HepG2 (cell line): Measurements from ENCODE around the gene OSBPL8.

Experiments used
- EZH2 ChIP-seq: conservative IDR thresholded peaks from 2 replicates; pipeline ENCODE4 v1.6.1; 2012; ENCODE audit warnings: mild to moderate bottlenecking, low read depth, low read length, moderate library complexity
- FOXM1 ChIP-seq: sonication (generic); formaldehyde crosslinking; IDR thresholded peaks from 2 replicates; pipeline ENCODE4 v1.5.0; 2020; ENCODE audit warnings: missing genetic modification reagents
- ZSCAN29 ChIP-seq: sonication (generic); formaldehyde crosslinking; conservative IDR thresholded peaks from 2 replicates; pipeline ENCODE4 v1.4.0; 2020; ENCODE audit warnings: mild to moderate bottlenecking, missing genetic modification reagents
- TF ChIP-seq, protein P1 (sequence below): sonication (generic); formaldehyde crosslinking; IDR thresholded peaks from 2 replicates; pipeline ENCODE4 v1.8.1; 2022; ENCODE audit warnings: low read depth, mild to moderate bottlenecking, missing genetic modification reagents

DNA sequence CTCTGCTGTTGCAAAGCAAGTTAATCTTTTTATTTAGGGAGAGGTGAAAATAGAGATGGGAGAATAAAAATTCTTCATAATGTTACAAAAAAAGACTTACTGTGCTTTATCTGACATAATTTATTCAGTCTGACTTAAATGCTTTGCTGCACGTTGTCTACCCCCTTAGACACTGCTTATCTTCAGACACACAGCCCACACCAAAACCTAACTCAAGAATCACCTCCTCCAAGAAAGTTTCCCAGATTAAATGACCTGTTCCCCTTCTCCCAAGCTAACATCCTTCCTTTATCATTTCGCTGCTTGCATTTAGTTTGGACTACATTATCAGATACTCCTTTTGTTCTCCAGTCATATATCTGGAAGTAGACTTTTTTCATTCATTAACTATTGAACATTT, 3.8 kb downstream of the OSBPL8 start:
- TF ChIP-seq ZSCAN29 (CRISPR knock-in tag) (no peak), FOXM1 (CRISPR knock-in tag) (no peak), EZH2 (no peak)
- TF ChIP-seq, protein P1, sequence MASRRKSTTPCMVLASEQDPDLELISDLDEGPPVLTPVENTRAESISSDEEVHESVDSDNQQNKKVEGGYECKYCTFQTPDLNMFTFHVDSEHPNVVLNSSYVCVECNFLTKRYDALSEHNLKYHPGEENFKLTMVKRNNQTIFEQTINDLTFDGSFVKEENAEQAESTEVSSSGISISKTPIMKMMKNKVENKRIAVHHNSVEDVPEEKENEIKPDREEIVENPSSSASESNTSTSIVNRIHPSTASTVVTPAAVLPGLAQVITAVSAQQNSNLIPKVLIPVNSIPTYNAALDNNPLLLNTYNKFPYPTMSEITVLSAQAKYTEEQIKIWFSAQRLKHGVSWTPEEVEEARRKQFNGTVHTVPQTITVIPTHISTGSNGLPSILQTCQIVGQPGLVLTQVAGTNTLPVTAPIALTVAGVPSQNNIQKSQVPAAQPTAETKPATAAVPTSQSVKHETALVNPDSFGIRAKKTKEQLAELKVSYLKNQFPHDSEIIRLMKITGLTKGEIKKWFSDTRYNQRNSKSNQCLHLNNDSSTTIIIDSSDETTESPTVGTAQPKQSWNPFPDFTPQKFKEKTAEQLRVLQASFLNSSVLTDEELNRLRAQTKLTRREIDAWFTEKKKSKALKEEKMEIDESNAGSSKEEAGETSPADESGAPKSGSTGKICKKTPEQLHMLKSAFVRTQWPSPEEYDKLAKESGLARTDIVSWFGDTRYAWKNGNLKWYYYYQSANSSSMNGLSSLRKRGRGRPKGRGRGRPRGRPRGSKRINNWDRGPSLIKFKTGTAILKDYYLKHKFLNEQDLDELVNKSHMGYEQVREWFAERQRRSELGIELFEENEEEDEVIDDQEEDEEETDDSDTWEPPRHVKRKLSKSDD (CRISPR knock-in tag): no peak
